ENCODE data around the gene CANT1. TPM values are rescaled to one million over a fixed set of nuclear protein-coding genes. Genes with fewer than 3 reads are reported as not detected.

The CANT1 gene
- total RNA-seq, 1 experiment from 2014 or later, result 95.7 TPM

DNA sequence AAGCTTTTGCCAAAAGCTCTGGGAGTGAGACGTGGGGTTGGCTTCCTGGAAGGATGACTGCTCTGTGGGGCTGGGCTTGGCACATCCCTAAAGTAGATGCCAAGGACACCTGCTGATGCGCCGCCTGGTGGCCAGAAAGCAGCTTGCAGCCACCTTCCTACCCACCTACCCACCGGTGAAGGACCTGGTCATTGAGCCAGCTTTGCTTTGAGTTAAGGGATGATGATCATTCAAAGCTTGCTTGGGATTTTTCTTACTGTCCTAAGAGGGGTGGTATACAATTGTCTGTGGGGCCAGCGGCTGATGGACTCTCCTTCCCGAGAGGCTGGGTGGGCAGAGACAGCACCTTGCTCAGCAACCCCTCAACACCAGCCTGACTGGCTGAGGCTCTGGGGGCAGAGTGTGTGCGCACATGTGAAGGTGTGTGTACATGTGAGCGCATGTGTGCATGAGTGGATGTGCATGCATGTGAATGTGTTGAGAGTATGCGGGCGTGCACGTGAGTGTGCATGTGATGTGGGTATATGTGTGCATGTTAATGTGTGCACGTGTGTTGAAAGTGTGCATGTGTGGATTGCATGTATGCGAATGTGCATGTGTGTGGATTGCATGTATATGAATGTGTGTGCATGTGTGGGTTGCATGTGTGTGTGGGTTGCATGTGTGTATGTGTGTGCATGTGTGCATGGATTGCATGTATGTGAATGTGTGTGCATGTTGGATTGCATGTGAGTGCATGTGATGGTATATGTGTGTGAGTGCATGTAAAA is 33.0 kb upstream of the CANT1 start:
- peak; percentile 86 for DNase-seq
- H3K36me3 Mint-ChIP-seq (ENCODE audit: insufficient read depth, unreplicated experiment), result peaks cover 23% of the 10 kb centered on the region
- CTCF ChIA-PET, result interaction anchor here (0.7 to 1.2 kb wide), 5 partner anchors 14 to 351 kb away, joined by 3 to 6 read pairs (median 5); no protein-coding TSS in a partner anchor
- peaks cover 43% of the 10 kb centered on the region for H3K27me3 Mint-ChIP-seq (ENCODE audit: unreplicated experiment)
- H3K27ac Mint-ChIP-seq (ENCODE audit: unreplicated experiment), result no peak overlapping the region
- intact Hi-C loops (cut with micrococcal nuclease; ENCODE audit: unreplicated experiment), result loop anchor here (1.0 to 2.0 kb wide), 2 partner anchors 23 to 56 kb away; no protein-coding TSS in a partner anchor
- no peak overlapping the region for H3K4me3 Mint-ChIP-seq (ENCODE audit: low read depth, unreplicated experiment)
- peaks cover 27% of the 10 kb centered on the region for H3K4me1 Mint-ChIP-seq (ENCODE audit: low read depth, unreplicated experiment)
- peaks cover 4% of the 10 kb centered on the region for H3K9me3 Mint-ChIP-seq (ENCODE audit: low read depth, unreplicated experiment)
- TF ChIP-seq CTCF (IDR thresholded peaks at IDR 0.05; ENCODE audit: unreplicated experiment), result peak; percentile 86
- no TSS peak for BruUV-seq (replicated peaks)

DNA sequence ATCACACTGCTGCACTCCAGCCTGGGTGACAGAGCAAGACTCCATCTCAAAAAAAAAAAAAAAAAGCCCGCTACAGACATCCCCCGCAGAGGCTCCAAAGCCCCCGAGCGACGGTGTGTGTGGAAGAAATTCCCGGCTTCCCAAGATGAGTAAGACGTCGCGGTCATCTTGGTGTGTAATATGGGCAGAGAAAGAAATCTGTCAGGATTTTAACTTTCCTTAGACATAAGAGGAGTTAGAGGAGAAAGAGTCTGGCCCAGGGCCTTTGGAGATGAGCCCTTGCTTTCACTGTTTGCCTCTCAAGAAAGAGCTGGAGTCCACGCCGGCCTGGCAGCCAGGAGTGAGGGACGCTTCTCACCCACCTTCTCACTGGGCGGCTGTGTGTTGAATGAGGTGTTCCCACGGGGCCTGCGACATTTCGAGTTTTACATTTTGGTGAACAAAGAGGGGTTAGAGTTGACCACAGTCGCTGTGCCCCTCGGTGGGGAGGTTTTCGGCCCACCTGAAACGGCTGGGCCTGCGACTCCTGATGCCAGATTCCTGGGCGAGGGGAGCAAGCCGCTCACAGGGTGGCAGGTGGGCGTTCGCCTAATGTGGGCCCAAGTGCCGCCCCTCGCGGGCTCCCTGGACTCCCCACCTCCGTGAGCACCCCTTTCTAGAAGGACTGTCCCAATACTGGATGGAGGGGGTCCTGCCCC is 32.3 kb upstream of the CANT1 start:
- Mint-ChIP-seq H3K4me3 (ENCODE audit: low read depth, unreplicated experiment) (no peak overlapping the region), H3K36me3 (ENCODE audit: insufficient read depth, unreplicated experiment) (peaks cover 23% of the 10 kb centered on the region), H3K27ac (ENCODE audit: unreplicated experiment) (no peak overlapping the region), H3K9me3 (ENCODE audit: low read depth, unreplicated experiment) (peaks cover 4% of the 10 kb centered on the region), H3K4me1 (ENCODE audit: low read depth, unreplicated experiment) (peaks cover 27% of the 10 kb centered on the region), H3K27me3 (ENCODE audit: unreplicated experiment) (peaks cover 41% of the 10 kb centered on the region)
- no peak for DNase-seq
- CTCF ChIA-PET, result interaction anchor here (0.7 to 1.2 kb wide), 6 partner anchors 13 to 352 kb away, joined by 3 to 6 read pairs (median 4); no protein-coding TSS in a partner anchor
- intact Hi-C loops (cut with micrococcal nuclease; ENCODE audit: unreplicated experiment), result loop anchor here (1.0 to 2.0 kb wide), 2 partner anchors 23 to 55 kb away; no protein-coding TSS in a partner anchor
- no TSS peak for BruUV-seq (replicated peaks)
- no peak for TF ChIP-seq CTCF (IDR thresholded peaks at IDR 0.05; ENCODE audit: unreplicated experiment)

DNA sequence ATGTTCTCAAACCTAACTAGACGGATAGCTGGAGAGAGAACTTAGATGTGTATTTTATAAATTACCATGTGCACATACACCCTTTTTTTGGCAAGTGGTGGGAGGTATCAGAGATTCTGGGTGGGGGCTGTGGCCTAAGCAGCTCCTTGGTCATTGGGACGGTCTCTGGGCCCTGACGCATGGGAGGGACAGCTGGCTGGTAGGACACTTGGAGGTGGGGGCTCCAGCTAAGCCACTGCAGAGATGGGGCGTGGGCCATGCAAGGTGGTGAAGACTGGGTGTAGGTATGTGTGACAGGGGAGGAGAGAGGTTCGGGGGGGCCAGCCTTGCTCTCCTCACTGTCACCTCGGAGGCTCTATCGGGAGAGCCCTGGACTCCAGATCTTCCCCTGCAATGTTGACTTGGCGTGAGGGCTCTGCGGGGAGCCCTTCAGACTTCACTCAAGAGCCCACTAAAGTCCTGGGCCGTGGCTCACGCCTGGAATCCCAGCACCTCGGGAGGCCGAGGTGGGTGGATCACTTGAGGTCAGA is 31.5 kb upstream of the CANT1 start:
- H3K9me3 Mint-ChIP-seq (ENCODE audit: low read depth, unreplicated experiment), result peaks cover 4% of the 10 kb centered on the region
- CTCF ChIA-PET, result interaction anchor here (0.7 kb wide), 3 partner anchors 12 to 629 kb away, joined by 3 to 4 read pairs (median 4); no protein-coding TSS in a partner anchor
- BruUV-seq (replicated peaks), result no TSS peak
- no peak overlapping the region for H3K4me3 Mint-ChIP-seq (ENCODE audit: low read depth, unreplicated experiment)
- H3K27ac Mint-ChIP-seq (ENCODE audit: unreplicated experiment), result no peak overlapping the region
- no peak for TF ChIP-seq CTCF (IDR thresholded peaks at IDR 0.05; ENCODE audit: unreplicated experiment)
- DNase-seq, result no peak
- H3K36me3 Mint-ChIP-seq (ENCODE audit: insufficient read depth, unreplicated experiment), result peaks cover 23% of the 10 kb centered on the region
- peaks cover 36% of the 10 kb centered on the region for H3K27me3 Mint-ChIP-seq (ENCODE audit: unreplicated experiment)
- peaks cover 27% of the 10 kb centered on the region for H3K4me1 Mint-ChIP-seq (ENCODE audit: low read depth, unreplicated experiment)
- intact Hi-C loops (cut with micrococcal nuclease; ENCODE audit: unreplicated experiment), result no loop called here

DNA sequence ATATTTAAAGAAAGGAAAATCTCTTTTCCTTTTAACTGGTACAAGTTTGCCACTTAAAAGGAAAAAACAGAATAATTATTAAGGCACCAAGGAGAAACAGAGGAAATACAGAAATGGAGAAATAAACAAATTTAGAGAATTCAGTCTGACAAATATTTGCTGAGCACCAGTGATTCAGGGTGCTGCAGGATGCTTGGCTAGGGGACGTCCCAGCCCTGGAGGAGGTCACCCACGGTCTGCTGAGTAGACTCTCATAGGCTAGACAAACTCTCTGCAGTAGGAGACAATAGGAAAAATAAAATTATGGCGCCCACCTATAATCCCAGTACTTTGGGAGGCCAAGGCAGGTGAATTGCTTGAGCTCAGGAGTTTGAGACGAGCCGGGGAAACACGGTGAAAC is 30.3 kb upstream of the CANT1 start:
- Mint-ChIP-seq H3K4me1 (ENCODE audit: low read depth, unreplicated experiment) (peaks cover 23% of the 10 kb centered on the region), H3K27me3 (ENCODE audit: unreplicated experiment) (peaks cover 24% of the 10 kb centered on the region), H3K9me3 (ENCODE audit: low read depth, unreplicated experiment) (peaks cover 4% of the 10 kb centered on the region), H3K4me3 (ENCODE audit: low read depth, unreplicated experiment) (no peak overlapping the region), H3K27ac (ENCODE audit: unreplicated experiment) (no peak overlapping the region), H3K36me3 (ENCODE audit: insufficient read depth, unreplicated experiment) (peaks cover 16% of the 10 kb centered on the region)
- no peak for TF ChIP-seq CTCF (IDR thresholded peaks at IDR 0.05; ENCODE audit: unreplicated experiment)
- CTCF ChIA-PET, result interaction anchor here (0.6 kb wide), 1 partner anchor 30 kb away, joined by 3 read pairs; the partner anchor contains the start of gene CANT1
- no TSS peak for BruUV-seq (replicated peaks)
- intact Hi-C loops (cut with micrococcal nuclease; ENCODE audit: unreplicated experiment), result no loop called here
- DNase-seq, result no peak

All from Calu3 (cell line).